Left ventricle myocardium inferior (tissue), 1 donor: ENCODE measurements around the gene PDHX. TPM values are rescaled to one million over a fixed set of nuclear protein-coding genes. Genes with fewer than 3 reads are reported as not detected.
"Not testable (repeated sequence)": the region's sequence is repeated elsewhere in the genome, so short reads cannot be mapped to it uniquely, and the experiment has no call there.

Source experiments
- DNase-seq: peaks from one replicate; pipeline ENCODE4 v3.0.0-alpha.2; 2020
- H3K27ac ChIP-seq: fragments of 200-600 bp; replicated peaks from 2 replicates; pipeline ENCODE4 v1.8.0; 2021
- H3K27me3 ChIP-seq: fragments of 200-600 bp; 2 replicates; pipeline ENCODE4 v1.8.0; 2021; ENCODE audit warnings: low read depth
- H3K36me3 ChIP-seq: fragments of 200-600 bp; 2 replicates; pipeline ENCODE4 v1.8.0; 2021
- H3K4me1 ChIP-seq: fragments of 200-600 bp; 2 replicates; pipeline ENCODE4 v1.8.0; 2021
- H3K4me3 ChIP-seq: fragments of 200-600 bp; 2 replicates; pipeline ENCODE4 v1.8.0; 2021; ENCODE audit warnings: mild to moderate bottlenecking, moderate library complexity
- H3K9me3 ChIP-seq: fragments of 200-600 bp; replicated peaks from 2 replicates; pipeline ENCODE4 v1.8.0; 2021
- CTCF ChIP-seq: fragments of 200-600 bp; IDR thresholded peaks from 2 replicates; pipeline ENCODE4 v1.8.0; 2021; ENCODE audit warnings: antibody characterized with exemption, mild to moderate bottlenecking, borderline replicate concordance
- intact Hi-C: fragments of 100-400 bp; cut with micrococcal nuclease; formaldehyde crosslinking; loops from one replicate; pipeline ENCODE4 v1.11.0; 2022
- total RNA-seq: library from RNA; stranded (reverse); fragmentation: NEBNext Ultra II Directional; extraction: Animal tissue kit (Norgen Biotek cat#: 25700); gene quantifications from one replicate; pipeline ENCODE4 v1.2.1, GENCODE V29; 2021
- donor health status: DM: no; HTN: yes; CAD: no; lungs with severe emphysema.

PDHX gene
- total RNA-seq, 1 donor from 2014 or later = 157 TPM

- no peak overlapping the region for H3K4me3 ChIP-seq
- H3K36me3 ChIP-seq = peaks cover 3% of the 10 kb centered on the region
- no peaks in the 10 kb centered on the region for H3K27me3 ChIP-seq
- no peaks in the 10 kb centered on the region for H3K9me3 ChIP-seq
- TF ChIP-seq CTCF = no peak
- intact Hi-C loops = no loop called here
- H3K27ac ChIP-seq = no peak overlapping the region
- peaks cover 16% of the 10 kb centered on the region for H3K4me1 ChIP-seq
- DNase-seq = no peak
Observed at GRCh38 chr11:34910817-34911216, 5.6 kb upstream of the PDHX start.

- intact Hi-C loops = no loop called here
- Histone ChIP-seq H3K4me3 (no peak overlapping the region), H3K27me3 (no peaks in the 10 kb centered on the region), H3K36me3 (peaks cover 3% of the 10 kb centered on the region), H3K27ac (no peak overlapping the region), H3K9me3 (no peaks in the 10 kb centered on the region), H3K4me1 (peaks cover 22% of the 10 kb centered on the region)
- TF ChIP-seq CTCF = no peak
- no peak for DNase-seq
Observed at GRCh38 chr11:34911676-34912075, 4.7 kb upstream of the PDHX start.

GRCh38 chr11:34913556-34913955 is 2.9 kb upstream of the PDHX start:
- peaks cover 37% of the 10 kb centered on the region for H3K4me1 ChIP-seq
- H3K36me3 ChIP-seq, DNase-seq, H3K9me3 ChIP-seq, intact Hi-C loops, H3K4me3 ChIP-seq, H3K27me3 ChIP-seq, H3K27ac ChIP-seq: not testable (repeated sequence)

GRCh38 chr11:34915136-34916014 is 1.0 kb upstream of the PDHX start:
- Histone ChIP-seq H3K9me3 (no peaks in the 10 kb centered on the region), H3K27ac (peak overlapping the region; percentile 98), H3K4me1 (peaks cover 42% of the 10 kb centered on the region), H3K27me3 (no peaks in the 10 kb centered on the region), H3K4me3 (peak overlapping the region; percentile 91), H3K36me3 (no peaks in the 10 kb centered on the region)
- intact Hi-C loops = no loop called here
- no peak for TF ChIP-seq CTCF
- no peak for DNase-seq

DNA sequence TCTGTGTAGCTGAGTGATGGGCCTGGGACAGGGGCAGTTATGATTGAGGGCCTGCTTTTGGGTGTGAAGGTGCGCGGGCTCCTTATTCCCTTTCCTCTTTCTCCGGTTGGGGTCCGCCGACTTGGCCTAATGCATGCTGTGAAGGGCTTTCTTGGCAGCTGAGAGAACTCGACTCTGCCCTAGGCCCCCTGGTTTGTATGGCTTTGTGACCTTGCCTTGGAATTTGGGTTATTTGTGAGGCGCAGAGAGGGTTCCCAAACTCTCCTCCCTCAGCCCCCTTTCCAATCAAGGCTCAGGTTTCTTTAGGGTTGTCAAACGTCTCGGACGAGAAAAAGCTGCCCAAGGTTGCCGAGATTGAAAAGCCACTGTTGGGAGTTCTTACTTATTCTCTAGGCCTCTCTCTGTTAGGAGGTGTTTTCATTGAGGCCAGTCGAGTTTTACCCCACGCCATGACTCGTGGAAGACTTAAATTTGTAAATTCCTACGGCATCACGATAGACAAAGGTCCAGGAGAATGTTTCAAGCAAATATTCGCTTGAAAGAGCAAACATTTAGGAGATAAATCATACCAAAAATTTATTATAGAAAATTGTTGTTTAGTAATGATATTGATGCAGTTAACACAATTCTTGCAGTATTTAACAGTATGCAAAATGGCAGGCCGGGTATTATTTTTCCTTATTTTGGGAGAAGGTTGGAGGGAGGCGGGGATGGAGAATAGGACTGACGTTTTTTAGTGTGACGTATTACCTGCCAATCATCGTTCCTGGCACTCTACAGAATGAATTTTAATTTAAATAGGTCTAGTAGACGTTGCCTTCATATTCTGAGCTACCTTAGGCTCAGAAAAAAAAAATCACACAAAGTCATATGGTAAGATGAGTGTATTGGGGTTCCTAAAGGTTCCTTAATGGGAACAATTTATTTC is 689 bp downstream of the PDHX start:
- no peaks in the 10 kb centered on the region for H3K36me3 ChIP-seq
- no peaks in the 10 kb centered on the region for H3K9me3 ChIP-seq
- peak overlapping the region; percentile 98 for H3K27ac ChIP-seq
- no peaks in the 10 kb centered on the region for H3K27me3 ChIP-seq
- DNase-seq = no peak
- H3K4me1 ChIP-seq = peaks cover 60% of the 10 kb centered on the region
- TF ChIP-seq CTCF = no peak
- intact Hi-C loops = no loop called here
- H3K4me3 ChIP-seq = peak overlapping the region; percentile 91
